Esophagus muscularis mucosa (tissue), 3 donors: Measurements from ENCODE around the gene CREB3L4.

Source experiments
- POLR2A ChIP-seq: fragments of 450-650 bp; IDR thresholded peaks from one replicate; pipeline ENCODE4 v1.6.1; 2017; ENCODE audit warnings: antibody characterized with exemption, moderate library complexity, mild to moderate bottlenecking, low read depth
- POLR2AphosphoS5 ChIP-seq, 2 donors: sonication (generic); formaldehyde crosslinking; IDR thresholded peaks; one replicate each; pipeline ENCODE4 v1.6.1; 2017; ENCODE audit warnings: antibody characterized with exemption in 2 of 2
- TF ChIP-seq, protein P1 (sequence below), 3 experiments: fragments of 200-600 bp in 2 of 3; fragments of 450-650 bp in 1 of 3; sonication (generic) in 2 of 3; IDR thresholded peaks; one replicate each; pipeline ENCODE4 v1.5.1; 2017 to 2019; ENCODE audit warnings: antibody characterized with exemption in 3 of 3, mild to moderate bottlenecking in 2 of 3, moderate library complexity in 1 of 3

DNA sequence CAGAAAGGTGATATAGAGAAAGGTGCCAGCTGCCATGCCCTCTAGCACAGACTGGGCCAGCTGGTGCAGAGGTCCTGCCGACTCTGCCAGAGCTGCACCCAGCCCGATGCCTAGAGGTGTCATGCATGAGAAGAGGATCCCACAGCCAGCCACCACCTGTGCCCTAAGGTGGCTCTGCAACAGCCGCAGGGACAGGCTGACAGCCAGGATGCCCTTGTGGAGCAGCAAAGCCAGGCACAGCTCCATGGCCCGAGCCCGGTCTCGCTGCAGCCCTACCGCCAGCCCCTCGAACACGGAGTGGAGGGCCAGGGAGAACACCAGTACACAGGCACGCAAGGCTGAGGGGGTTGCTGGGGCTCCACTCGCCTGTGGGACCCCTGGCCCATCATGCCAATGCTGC, 7.5 kb upstream of the CREB3L4 start:
- TF ChIP-seq, protein P1, sequence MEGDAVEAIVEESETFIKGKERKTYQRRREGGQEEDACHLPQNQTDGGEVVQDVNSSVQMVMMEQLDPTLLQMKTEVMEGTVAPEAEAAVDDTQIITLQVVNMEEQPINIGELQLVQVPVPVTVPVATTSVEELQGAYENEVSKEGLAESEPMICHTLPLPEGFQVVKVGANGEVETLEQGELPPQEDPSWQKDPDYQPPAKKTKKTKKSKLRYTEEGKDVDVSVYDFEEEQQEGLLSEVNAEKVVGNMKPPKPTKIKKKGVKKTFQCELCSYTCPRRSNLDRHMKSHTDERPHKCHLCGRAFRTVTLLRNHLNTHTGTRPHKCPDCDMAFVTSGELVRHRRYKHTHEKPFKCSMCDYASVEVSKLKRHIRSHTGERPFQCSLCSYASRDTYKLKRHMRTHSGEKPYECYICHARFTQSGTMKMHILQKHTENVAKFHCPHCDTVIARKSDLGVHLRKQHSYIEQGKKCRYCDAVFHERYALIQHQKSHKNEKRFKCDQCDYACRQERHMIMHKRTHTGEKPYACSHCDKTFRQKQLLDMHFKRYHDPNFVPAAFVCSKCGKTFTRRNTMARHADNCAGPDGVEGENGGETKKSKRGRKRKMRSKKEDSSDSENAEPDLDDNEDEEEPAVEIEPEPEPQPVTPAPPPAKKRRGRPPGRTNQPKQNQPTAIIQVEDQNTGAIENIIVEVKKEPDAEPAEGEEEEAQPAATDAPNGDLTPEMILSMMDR (IDR thresholded peaks at IDR 0.05): no peak
- TF ChIP-seq POLR2A (no peak), POLR2AphosphoS5 (IDR thresholded peaks at IDR 0.05) (no peak)
